K562 (cell line): ENCODE results near the gene GSTM2. TPM values are rescaled to one million over a fixed set of nuclear protein-coding genes. Genes with fewer than 3 reads are reported as not detected.

Experiments used
- CUX1 ChIP-seq: fragments of 200-800 bp; sonication (Bioruptor generic); IDR thresholded peaks from 2 replicates; pipeline ENCODE4 v1.6.1; 2016; ENCODE audit warnings: missing genetic modification characterization, missing compliant biosample characterization
- DEAF1 ChIP-seq: fragments of 450-650 bp; formaldehyde crosslinking; IDR thresholded peaks from 2 replicates; pipeline ENCODE4 v1.4.0; 2020; ENCODE audit warnings: mild to moderate bottlenecking, moderate library complexity
- ETS1 ChIP-seq: conservative IDR thresholded peaks from 2 replicates; pipeline ENCODE4 v1.6.1; 2011; ENCODE audit warnings: low read depth, mild to moderate bottlenecking, low read length; ENCODE audit not compliant: control insufficient read depth
- polyA plus RNA-seq, 8 experiments: library from polyadenylated mRNA; depleted of rRNA in 4 of 8; stranded (reverse) in 5 of 8; unstranded in 3 of 8; fragments of >200 nt; fragmentation: Nextera tagmentation in 2 of 8; fragmentation: Illumina TruSeq in 1 of 8; extraction: Ambion mirVana in 2 of 8; extraction: Trizol in 1 of 8; gene quantifications; 2 replicates each; pipeline versions ENCODE4 v1.2.1 to v1.2.3, GENCODE V29; 2011 to 2014; ENCODE audit warnings: inconsistent platforms in 1 of 8, missing spikeins in 1 of 8
- total RNA-seq, 7 experiments: library from RNA; depleted of rRNA in 6 of 7; stranded (reverse); fragments of >200 nt in 6 of 7; fragmentation: Illumina TruSeq in 2 of 7; extraction: Trizol in 2 of 7; gene quantifications; 2 replicates each; pipeline versions ENCODE4 v1.2.1 to v1.2.3, GENCODE V29; 2011 to 2021; ENCODE audit warnings: low replicate concordance in 1 of 7
- TF ChIP-seq, protein P1 (sequence below): fragments of 250-450 bp; sonication (Bioruptor Pico); IDR thresholded peaks from 2 replicates; pipeline ENCODE4 v1.8.0; 2022; ENCODE audit warnings: moderate library complexity, mild to moderate bottlenecking, inconsistent platforms

Gene GSTM2
- total and polyA plus RNA-seq, 9 of the 15 experiments (the other 6 are each of a cell fraction or from before 2014, with no cell fraction given): 1.6 to 15.1 (median 6.8) TPM

- TF ChIP-seq DEAF1 (CRISPR knock-in tag): no peak
- TF ChIP-seq ETS1: no peak
- TF ChIP-seq, protein P1, sequence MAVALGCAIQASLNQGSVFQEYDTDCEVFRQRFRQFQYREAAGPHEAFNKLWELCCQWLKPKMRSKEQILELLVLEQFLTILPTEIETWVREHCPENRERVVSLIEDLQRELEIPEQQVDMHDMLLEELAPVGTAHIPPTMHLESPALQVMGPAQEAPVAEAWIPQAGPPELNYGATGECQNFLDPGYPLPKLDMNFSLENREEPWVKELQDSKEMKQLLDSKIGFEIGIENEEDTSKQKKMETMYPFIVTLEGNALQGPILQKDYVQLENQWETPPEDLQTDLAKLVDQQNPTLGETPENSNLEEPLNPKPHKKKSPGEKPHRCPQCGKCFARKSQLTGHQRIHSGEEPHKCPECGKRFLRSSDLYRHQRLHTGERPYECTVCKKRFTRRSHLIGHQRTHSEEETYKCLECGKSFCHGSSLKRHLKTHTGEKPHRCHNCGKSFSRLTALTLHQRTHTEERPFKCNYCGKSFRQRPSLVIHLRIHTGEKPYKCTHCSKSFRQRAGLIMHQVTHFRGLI (CRISPR knock-in tag): no peak
- TF ChIP-seq CUX1 (CRISPR knock-in tag): no peak
- TF ChIP-seq, all 486 proteins: peak for 0
Measured at GRCh38 chr1:109637446-109637845, 30.4 kb upstream of the GSTM2 start (continued).
